Upper lobe of right lung (tissue), 1 donor: Measurements from ENCODE around the gene TCF7L1. TPM values are rescaled to one million over a fixed set of nuclear protein-coding genes. Genes with fewer than 3 reads are reported as not detected.

Experiments
- ATAC-seq: fragments of 200-7000 bp; cut with Tn5 transposase; one replicate; pipeline ENCODE4 v1.9.1; 2020; ENCODE audit warnings: mild to moderate bottlenecking, moderate library complexity
- DNase-seq: peaks from one replicate; pipeline ENCODE4 v3.0.0-alpha.2; 2020
- H3K27ac ChIP-seq: fragments of 200-600 bp; one replicate; pipeline ENCODE4 v1.8.0; 2022
- H3K27me3 ChIP-seq: fragments of 200-600 bp; one replicate; pipeline ENCODE4 v1.8.0; 2022; ENCODE audit warnings: mild to moderate bottlenecking
- H3K36me3 ChIP-seq: fragments of 200-600 bp; one replicate; pipeline ENCODE4 v1.8.0; 2022
- H3K4me1 ChIP-seq: fragments of 200-600 bp; one replicate; pipeline ENCODE4 v1.8.0; 2022
- H3K4me3 ChIP-seq: fragments of 200-600 bp; one replicate; pipeline ENCODE4 v1.8.0; 2022; ENCODE audit warnings: mild to moderate bottlenecking
- H3K9me3 ChIP-seq: fragments of 200-600 bp; one replicate; pipeline ENCODE4 v1.8.0; 2022
- CTCF ChIP-seq: fragments of 200-600 bp; IDR thresholded peaks from one replicate; pipeline ENCODE4 v1.8.0; 2022; ENCODE audit warnings: antibody characterized with exemption
- intact Hi-C: fragments of 100-400 bp; cut with DNase I; formaldehyde crosslinking; loops from one replicate; pipeline ENCODE4 v1.11.0; 2022
- total RNA-seq: library from RNA; stranded (reverse); fragmentation: NEBNext Ultra II Directional; extraction: Animal tissue kit (Norgen Biotek cat#: 25700); gene quantifications from one replicate; pipeline ENCODE4 v1.2.1, GENCODE V29; 2021
- donor health status: DM: no; HTN: yes; CAD: no; lungs with severe emphysema.

TCF7L1 gene
- total RNA-seq, 1 donor from 2014 or later = 21.1 TPM

DNA sequence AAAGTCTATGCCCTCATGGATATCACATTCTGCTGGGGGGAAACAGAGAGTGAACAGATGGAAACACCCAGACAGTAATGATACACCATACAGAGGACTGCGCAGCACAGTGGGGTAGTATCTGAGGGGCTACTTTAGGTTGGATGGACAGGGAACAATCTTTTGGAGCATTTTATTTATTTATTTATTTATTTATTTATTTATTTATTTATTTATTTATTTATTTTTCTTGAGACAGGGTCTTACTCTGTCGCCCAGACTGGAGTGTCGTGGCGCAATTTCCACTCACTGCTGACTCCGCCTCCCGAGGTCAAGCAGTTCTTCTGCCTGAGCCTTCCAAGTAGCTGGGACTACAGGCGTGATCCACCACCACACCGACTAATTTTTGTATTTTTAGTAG lies 105.4 kb downstream of the TCF7L1 start:
- Histone ChIP-seq H3K4me3 (no peak overlapping the region), H3K9me3 (no peaks in the 10 kb centered on the region), H3K36me3 (no peaks in the 10 kb centered on the region), H3K4me1 (peaks cover 8% of the 10 kb centered on the region), H3K27me3 (no peaks in the 10 kb centered on the region), H3K27ac (no peak overlapping the region)
- DNase-seq (no peak), ATAC-seq (no peak)
- TF ChIP-seq CTCF = no peak
- intact Hi-C loops = no loop called here

DNA sequence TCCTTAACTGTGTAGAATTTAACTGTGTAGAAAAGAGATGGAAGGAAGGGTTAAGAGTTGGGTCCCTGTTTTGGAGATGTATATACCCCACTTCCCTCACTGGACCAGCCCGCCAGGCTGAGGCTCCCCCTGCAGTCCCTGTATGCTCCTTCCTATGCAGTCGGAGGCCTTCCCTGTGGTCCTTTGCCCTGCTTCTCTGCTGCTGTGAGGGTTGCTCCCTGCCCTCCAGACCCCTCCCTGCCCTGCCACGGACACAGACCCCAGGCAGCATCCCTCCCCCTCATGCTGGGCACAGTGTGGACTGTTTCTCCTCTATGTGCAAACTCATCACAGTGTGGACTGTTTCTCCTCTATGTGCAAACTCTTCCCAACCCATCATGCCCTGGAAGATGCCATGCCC lies 105.9 kb downstream of the TCF7L1 start:
- Histone ChIP-seq H3K4me1 (peaks cover 10% of the 10 kb centered on the region), H3K36me3 (no peaks in the 10 kb centered on the region), H3K27me3 (no peaks in the 10 kb centered on the region), H3K9me3 (no peaks in the 10 kb centered on the region), H3K4me3 (no peak overlapping the region), H3K27ac (no peak overlapping the region)
- intact Hi-C loops = no loop called here
- no peak for ATAC-seq
- no peak for DNase-seq
- TF ChIP-seq CTCF = no peak

- H3K27me3 ChIP-seq = no peaks in the 10 kb centered on the region
- H3K9me3 ChIP-seq = no peaks in the 10 kb centered on the region
- H3K27ac ChIP-seq = no peak overlapping the region
- H3K4me1 ChIP-seq = peaks cover 10% of the 10 kb centered on the region
- H3K36me3 ChIP-seq = no peaks in the 10 kb centered on the region
- no peak overlapping the region for H3K4me3 ChIP-seq
- DNase-seq (no peak), ATAC-seq (no peak)
- no peak for TF ChIP-seq CTCF
- intact Hi-C loops = no loop called here
Observed at GRCh38 chr2:85240055-85240454, 106.9 kb downstream of the TCF7L1 start.

GRCh38 chr2:85242321-85242720 lies 109.1 kb downstream of the TCF7L1 start:
- Histone ChIP-seq H3K27ac (no peak overlapping the region), H3K27me3 (no peaks in the 10 kb centered on the region), H3K4me3 (no peak overlapping the region), H3K4me1 (peaks cover 16% of the 10 kb centered on the region), H3K9me3 (no peaks in the 10 kb centered on the region), H3K36me3 (no peaks in the 10 kb centered on the region)
- no peak for TF ChIP-seq CTCF
- ATAC-seq = no peak
- no peak for DNase-seq
- intact Hi-C loops = no loop called here

- TF ChIP-seq CTCF = peak; percentile 57
- Histone ChIP-seq H3K9me3 (no peaks in the 10 kb centered on the region), H3K27me3 (no peaks in the 10 kb centered on the region), H3K4me1 (peaks cover 22% of the 10 kb centered on the region), H3K36me3 (no peaks in the 10 kb centered on the region), H3K27ac (no peak overlapping the region), H3K4me3 (no peak overlapping the region)
- DNase-seq = peak; percentile 78
- ATAC-seq = peak; percentile 81
- intact Hi-C loops = no loop called here
Observed at GRCh38 chr2:85243101-85244072, 110.2 kb downstream of the TCF7L1 start.
